Measurements from ENCODE around the gene OR14A2.
"Not testable (repeated sequence)": the region's sequence is repeated elsewhere in the genome, so short reads cannot be mapped to it uniquely, and the experiment has no call there.

OR14A2 gene

GRCh38 chr1:247748041-247748440, at the start of gene OR14A2:
OR14A2 (minus strand) TSS chr1:247748141.
- ATAC-seq: no peak
- Mint-ChIP-seq H3K4me3 (no peak within 1 kb of the TSS), H3K4me1 (no peaks in the 10 kb centered on the region), H3K27me3 (no peaks in the 10 kb centered on the region), H3K9me3 (peaks cover 7 to 12% of the 10 kb centered on the region in 2 donors), H3K27ac (no peak within 1 kb of the TSS)
- no peak for DNase-seq

- Mint-ChIP-seq H3K9me3 (no peaks in the 10 kb centered on the region), H3K4me1 (no peaks in the 10 kb centered on the region), H3K27ac (no peak overlapping the region), H3K4me3 (no peak overlapping the region), H3K27me3 (no peaks in the 10 kb centered on the region)
- ATAC-seq: no peak
- DNase-seq: no peak
Measured at GRCh38 chr1:247797518-247797917, 49.6 kb upstream of the OR14A2 start.

- no peak overlapping the region for H3K27ac Mint-ChIP-seq
- H3K4me3 Mint-ChIP-seq: no peak overlapping the region
- peaks cover 8% of the 10 kb centered on the region for H3K27me3 Mint-ChIP-seq
- H3K4me1 Mint-ChIP-seq: no peaks in the 10 kb centered on the region
- no peaks in the 10 kb centered on the region for H3K9me3 Mint-ChIP-seq
- ATAC-seq: no peak
- DNase-seq: no peak
Measured at GRCh38 chr1:247769603-247770002, 21.7 kb upstream of the OR14A2 start.

DNA sequence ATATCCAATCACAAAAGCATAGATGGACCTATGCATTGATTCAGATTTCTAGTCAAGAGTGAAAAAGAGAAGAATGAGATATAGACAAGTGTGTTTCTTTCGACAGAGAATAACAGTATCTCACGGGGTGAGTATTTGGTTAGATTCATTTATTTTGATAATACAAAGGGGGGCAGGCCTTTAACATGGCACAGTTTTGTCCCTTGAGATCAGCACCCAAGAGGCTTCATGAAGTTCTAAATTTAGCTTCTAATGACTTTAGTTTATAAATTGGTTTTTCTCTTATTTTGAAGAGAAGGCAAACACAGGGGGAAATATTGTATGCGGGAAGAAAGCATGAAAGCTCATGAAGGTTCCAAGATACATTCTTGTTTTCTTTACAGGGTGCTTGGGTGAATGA, 12.5 kb upstream of the OR14A2 start, which contains the start of gene OR1C1:
TSS of gene OR1C1 (minus strand) at position 101 of the 400 bp plus-strand sequence. CDS start 2,150 bp downstream, outside the sequence.
- H3K4me3 Mint-ChIP-seq: no peak within 1 kb of the TSS
- ATAC-seq: no peak
- H3K27ac Mint-ChIP-seq: no peak within 1 kb of the TSS
- H3K9me3 Mint-ChIP-seq: peaks cover 4 to 8% of the 10 kb centered on the region in 2 donors
- DNase-seq: no peak
- no peaks in the 10 kb centered on the region for H3K27me3 Mint-ChIP-seq
- no peaks in the 10 kb centered on the region for H3K4me1 Mint-ChIP-seq

GRCh38 chr1:247754311-247754710, 6.4 kb upstream of the OR14A2 start:
- ATAC-seq, H3K4me1 Mint-ChIP-seq, H3K4me3 Mint-ChIP-seq, H3K27me3 Mint-ChIP-seq, H3K27ac Mint-ChIP-seq, DNase-seq: not testable (repeated sequence)
- H3K9me3 Mint-ChIP-seq: peaks cover 11 to 20% of the 10 kb centered on the region in 2 donors

DNA sequence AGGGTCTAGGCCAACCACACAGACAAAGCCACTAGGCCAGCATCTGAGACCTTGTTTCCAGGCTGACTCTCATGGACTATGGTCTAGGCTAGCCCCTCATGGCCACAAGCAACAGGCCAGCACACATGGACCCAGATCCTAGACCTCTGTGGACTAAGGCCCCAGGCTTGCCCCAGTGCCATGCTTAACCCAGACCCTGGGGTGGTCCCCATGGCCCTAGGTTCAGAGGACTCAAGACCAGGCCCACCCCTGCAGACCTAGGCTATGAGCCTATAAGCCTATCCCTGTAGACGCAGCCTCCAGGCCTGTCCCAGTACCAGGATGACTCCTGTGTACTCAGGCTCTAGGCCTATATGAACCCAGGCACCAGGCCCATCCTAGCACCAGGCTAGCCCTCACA, 1.9 kb upstream of the OR14A2 start:
- Mint-ChIP-seq H3K27me3 (no peaks in the 10 kb centered on the region), H3K9me3 (peaks cover 7 to 12% of the 10 kb centered on the region in 2 donors), H3K4me3 (no peak overlapping the region), H3K27ac (no peak overlapping the region), H3K4me1 (no peaks in the 10 kb centered on the region)
- ATAC-seq: peak; percentile 31
- no peak for DNase-seq

- Mint-ChIP-seq H3K27me3 (no peaks in the 10 kb centered on the region), H3K4me1 (no peaks in the 10 kb centered on the region), H3K27ac (no peak overlapping the region), H3K4me3 (no peak overlapping the region), H3K9me3 (peaks cover 7 to 12% of the 10 kb centered on the region in 2 donors)
- DNase-seq (no peak), ATAC-seq (no peak)
Measured at GRCh38 chr1:247747616-247748015, 325 bp downstream of the OR14A2 start.

- ATAC-seq (no peak), DNase-seq (no peak)
- H3K4me1 Mint-ChIP-seq: no peaks in the 10 kb centered on the region
Measured at GRCh38 chr1:247746391-247746935, 1.5 kb downstream of the OR14A2 start.

DNA sequence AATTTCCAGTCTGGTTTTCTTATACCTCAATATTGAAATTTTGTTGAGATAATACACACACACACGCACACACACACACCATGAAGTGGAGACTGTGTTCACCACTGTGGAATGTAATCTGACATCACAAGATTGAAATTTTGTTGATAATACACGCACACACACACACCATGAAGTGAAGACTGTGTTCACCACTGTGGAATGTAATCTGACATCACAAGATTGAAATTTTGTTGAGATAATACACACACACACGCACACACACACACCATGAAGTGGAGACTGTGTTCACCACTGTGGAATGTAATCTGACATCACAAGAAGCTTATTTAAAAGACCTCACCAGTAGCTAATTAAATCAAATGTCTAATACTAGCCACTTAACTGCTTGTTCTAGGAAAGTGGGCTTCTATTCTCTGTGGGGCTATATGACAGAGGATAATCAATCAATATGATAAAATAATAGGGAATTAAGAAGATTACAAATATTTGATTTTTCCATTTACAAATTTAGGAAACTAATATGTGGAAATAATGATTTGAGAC, 5.7 kb downstream of the OR14A2 start:
- not testable (repeated sequence) for H3K4me3 Mint-ChIP-seq

More at GRCh38 chr1:247746391-247746935, 1.5 kb downstream of the OR14A2 start:
- H3K4me3 Mint-ChIP-seq: no peak overlapping the region
- peaks cover 7 to 12% of the 10 kb centered on the region in 2 donors for H3K9me3 Mint-ChIP-seq
- no peaks in the 10 kb centered on the region for H3K27me3 Mint-ChIP-seq
- no peak overlapping the region for H3K27ac Mint-ChIP-seq

GRCh38 chr1:247741756-247742155, 6.2 kb downstream of the OR14A2 start:
- ATAC-seq: no peak
- Mint-ChIP-seq H3K27ac (no peak overlapping the region), H3K9me3 (no peaks in the 10 kb centered on the region), H3K27me3 (no peaks in the 10 kb centered on the region), H3K4me1 (no peaks in the 10 kb centered on the region), H3K4me3 (no peak overlapping the region)
- DNase-seq: no peak

More for the DNA sequence above, 5.7 kb downstream of the OR14A2 start:
- not testable (repeated sequence) for H3K27ac Mint-ChIP-seq, H3K9me3 Mint-ChIP-seq, DNase-seq, H3K27me3 Mint-ChIP-seq, ATAC-seq, H3K4me1 Mint-ChIP-seq

GRCh38 chr1:247740721-247741120, 7.2 kb downstream of the OR14A2 start:
- Mint-ChIP-seq H3K27me3 (no peaks in the 10 kb centered on the region), H3K4me1 (no peaks in the 10 kb centered on the region), H3K9me3 (no peaks in the 10 kb centered on the region), H3K27ac (no peak overlapping the region), H3K4me3 (no peak overlapping the region)
- ATAC-seq (no peak), DNase-seq (no peak)

DNA sequence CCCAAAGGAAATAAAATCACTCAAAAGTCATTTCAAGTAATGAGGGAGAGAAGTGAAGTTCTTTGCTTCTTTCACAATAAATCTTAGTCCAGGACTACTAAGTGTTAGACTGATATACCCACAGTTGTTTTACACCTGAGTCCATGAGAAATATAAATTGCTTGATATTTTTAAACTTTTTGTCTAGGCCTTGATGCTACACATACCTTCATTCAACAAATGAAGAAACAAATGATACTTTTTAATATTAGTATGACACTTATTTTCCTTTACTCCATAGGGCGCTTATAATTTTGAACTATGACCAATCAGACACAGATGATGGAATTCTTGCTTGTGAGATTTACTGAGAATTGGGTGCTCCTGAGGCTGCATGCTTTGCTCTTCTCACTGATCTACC, 9.6 kb downstream of the OR14A2 start, which contains the start of gene OR14K1:
TSS of gene OR14K1 (plus strand) at position 301 of the 400 bp plus-strand sequence. CDS start at position 301, 0 bp downstream.
- Mint-ChIP-seq H3K4me3 (no peak within 1 kb of the TSS), H3K4me1 (no peaks in the 10 kb centered on the region), H3K27ac (no peak within 1 kb of the TSS), H3K9me3 (no peaks in the 10 kb centered on the region), H3K27me3 (peaks cover 10% of the 10 kb centered on the region)
- DNase-seq (no peak), ATAC-seq (no peak)

- Mint-ChIP-seq H3K27me3 (no peaks in the 10 kb centered on the region), H3K9me3 (peaks cover 4 to 16% of the 10 kb centered on the region in 2 donors), H3K4me3 (no peak overlapping the region), H3K4me1 (no peaks in the 10 kb centered on the region), H3K27ac (no peak overlapping the region)
- no peak for DNase-seq
- no peak for ATAC-seq
Measured at GRCh38 chr1:247721222-247721621, 26.7 kb downstream of the OR14A2 start.

DNA sequence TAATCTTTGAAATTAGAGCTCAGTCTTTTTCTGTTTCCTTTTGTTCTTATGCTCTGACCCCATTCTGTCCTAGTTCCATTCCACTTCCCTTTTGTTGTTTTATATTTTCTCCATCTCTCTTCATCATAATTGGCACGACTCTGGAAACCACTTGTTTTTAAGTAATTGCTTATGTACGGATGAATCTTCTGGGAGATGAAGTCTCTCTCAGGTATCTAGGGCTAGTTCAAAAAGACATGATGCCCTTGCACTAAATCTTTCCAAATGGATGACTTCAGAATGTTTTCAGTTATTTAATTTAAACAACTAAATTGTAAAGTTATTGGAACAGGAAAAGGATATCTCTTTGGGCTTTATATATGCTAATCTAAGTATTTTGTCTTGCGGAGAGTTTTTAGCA, 31.4 kb downstream of the OR14A2 start, which contains the start of gene OR6F1:
TSS of gene OR6F1 (minus strand) at position 101 of the 400 bp plus-strand sequence. CDS start 3,891 bp downstream, outside the sequence.
- Mint-ChIP-seq H3K9me3 (no peaks in the 10 kb centered on the region), H3K27me3 (no peaks in the 10 kb centered on the region), H3K27ac (no peak within 1 kb of the TSS), H3K4me3 (no peak within 1 kb of the TSS), H3K4me1 (no peaks in the 10 kb centered on the region)
- ATAC-seq (no peak), DNase-seq (no peak)

DNA sequence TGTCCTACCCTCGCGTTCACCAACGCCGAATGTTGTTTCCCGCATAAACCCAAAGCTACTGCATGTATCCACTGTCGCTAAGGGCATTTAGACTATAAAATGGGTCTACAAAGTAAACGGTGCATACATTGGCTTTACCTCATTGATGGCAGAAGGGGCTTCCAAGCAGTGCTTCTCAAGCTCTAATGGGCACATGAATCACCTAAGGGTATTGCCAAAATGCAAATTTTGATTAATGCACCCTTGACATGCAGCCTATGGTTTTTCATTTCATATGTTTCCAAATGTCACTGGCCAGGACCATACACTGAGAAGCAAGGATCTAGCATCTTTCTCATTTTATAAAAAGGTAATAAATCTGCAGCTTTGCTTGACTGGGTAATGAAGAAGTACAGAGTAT, 34.2 kb downstream of the OR14A2 start:
- H3K27ac Mint-ChIP-seq: no peak overlapping the region
- no peaks in the 10 kb centered on the region for H3K4me1 Mint-ChIP-seq
- H3K4me3 Mint-ChIP-seq: no peak overlapping the region
- no peak for DNase-seq
- no peaks in the 10 kb centered on the region for H3K27me3 Mint-ChIP-seq
- H3K9me3 Mint-ChIP-seq: no peaks in the 10 kb centered on the region
- ATAC-seq: no peak

GRCh38 chr1:247710681-247711080, 37.3 kb downstream of the OR14A2 start:
- DNase-seq, H3K27ac Mint-ChIP-seq, H3K27me3 Mint-ChIP-seq, H3K4me1 Mint-ChIP-seq, H3K9me3 Mint-ChIP-seq, ATAC-seq, H3K4me3 Mint-ChIP-seq: not testable (repeated sequence)

Measured in stimulated activated naive CD8-positive, alpha-beta T cell treated with anti-CD3 and anti-CD28 coated beads, Interleukin-15, amount 100 ng/mL, for 72 hours (primary cell).